Measurements from ENCODE around the gene GRN.
A peak's percentile ranks its signal among the peaks of the same experiment; 100 is the strongest.
"Not testable (repeated sequence)": the region's sequence is repeated elsewhere in the genome, so short reads cannot be mapped to it uniquely, and the experiment has no call there.

GRN gene

GRCh38 chr17:44362459-44362948 lies 17.4 kb downstream of the GRN start:
- DNase-seq = no peak

GRCh38 chr17:44362949-44363612 lies 18.0 kb downstream of the GRN start:
- DNase-seq = no peak

- peak; percentile 25 for DNase-seq
These were observed 18.6 kb downstream of the GRN start, which contains the start of gene FAM171A2 for GRCh38 chr17:44363613-44364159. TSS of gene FAM171A2 (minus strand) at chr17:44363853. CDS start at chr17:44363714, 139 bp downstream.

DNA sequence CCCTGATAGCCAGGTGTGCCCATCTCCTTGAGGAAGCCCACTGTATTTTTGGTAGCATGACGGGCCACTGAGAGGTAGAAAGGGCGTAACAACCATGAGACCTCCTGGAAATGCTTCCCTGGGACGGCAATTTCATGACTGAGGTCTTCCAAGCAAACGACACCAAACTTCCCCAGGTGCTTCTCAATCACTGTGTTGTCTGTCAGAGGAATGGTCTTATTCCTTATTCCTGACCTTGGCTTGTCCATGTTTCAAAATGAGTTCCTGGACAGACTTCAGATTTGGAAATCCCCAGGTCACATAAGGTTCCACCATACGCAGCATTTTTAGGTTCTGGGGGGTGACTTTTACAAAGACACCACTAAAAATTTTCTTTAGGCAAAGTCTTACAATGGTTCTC lies 19.9 kb downstream of the GRN start:
- not testable (repeated sequence) for DNase-seq

- DNase-seq = no peak
These were observed 22.3 kb downstream of the GRN start for GRCh38 chr17:44367231-44367979.

GRCh38 chr17:44368391-44369243 lies 23.5 kb downstream of the GRN start:
- DNase-seq = not testable (repeated sequence)

GRCh38 chr17:44369414-44370023 lies 24.4 kb downstream of the GRN start:
- DNase-seq = not testable (repeated sequence)

DNA sequence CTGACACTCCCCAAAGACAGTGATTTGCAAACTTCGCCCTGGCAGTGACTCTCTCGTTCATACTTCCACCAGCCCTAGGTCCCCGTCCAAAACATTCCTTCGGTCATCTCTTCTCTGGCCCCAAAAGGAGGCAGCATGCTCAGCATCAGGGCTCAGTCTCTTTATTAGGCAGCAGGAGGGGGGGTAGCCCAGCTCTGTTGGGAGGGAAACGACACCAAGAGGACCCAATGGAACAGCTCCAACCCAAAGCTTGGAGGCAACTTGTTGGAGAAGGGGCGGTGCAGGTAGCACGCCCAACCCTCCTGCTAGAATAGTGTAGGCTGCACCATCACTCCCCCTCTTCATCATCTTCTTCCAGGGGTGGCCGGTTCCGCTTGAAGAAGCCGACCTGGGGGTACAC lies 26.9 kb downstream of the GRN start:
- DNase-seq = no peak

DNA sequence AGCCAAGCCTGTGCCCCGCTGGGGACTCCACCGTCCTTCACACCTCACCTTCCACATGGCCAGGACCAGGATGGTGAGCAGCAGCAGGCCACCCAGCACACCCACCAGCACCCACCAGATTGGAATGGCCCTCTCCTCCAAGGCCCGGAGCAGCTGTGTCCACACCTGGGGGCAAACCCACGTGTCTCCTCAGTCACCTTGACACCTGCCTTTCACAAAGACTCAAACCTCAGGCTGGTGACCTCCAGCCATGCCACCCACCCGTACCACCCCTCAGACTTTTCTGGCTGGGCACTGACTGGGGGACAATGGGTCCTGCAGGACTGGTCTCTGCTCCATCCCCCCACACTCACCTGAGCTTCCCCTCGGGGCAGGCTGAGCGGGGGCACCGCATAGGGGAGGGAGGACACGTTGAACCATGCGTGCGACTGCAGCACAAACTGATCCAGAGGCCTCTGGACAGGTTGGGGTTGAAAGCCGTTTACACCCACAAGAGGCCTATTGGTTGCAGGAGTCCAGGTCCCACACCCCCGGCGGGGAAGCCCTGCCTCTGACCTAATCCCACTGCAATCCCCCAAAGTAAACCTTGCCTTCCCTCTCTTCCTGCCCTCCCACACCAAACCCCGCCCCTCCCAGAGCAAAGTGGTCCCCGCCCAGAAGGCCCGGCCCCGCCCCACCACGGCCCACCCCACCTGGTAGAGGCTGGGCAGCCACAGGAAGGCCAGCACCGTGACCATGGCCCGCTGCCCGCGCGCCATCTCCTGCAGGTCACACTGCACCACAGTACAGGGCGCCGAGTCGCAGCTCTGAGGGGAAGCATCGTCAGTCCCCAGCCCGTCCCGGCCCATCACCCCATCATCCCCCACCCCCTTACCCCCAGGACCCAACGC lies 29.4 kb downstream of the GRN start:
- DNase-seq = no peak

DNA sequence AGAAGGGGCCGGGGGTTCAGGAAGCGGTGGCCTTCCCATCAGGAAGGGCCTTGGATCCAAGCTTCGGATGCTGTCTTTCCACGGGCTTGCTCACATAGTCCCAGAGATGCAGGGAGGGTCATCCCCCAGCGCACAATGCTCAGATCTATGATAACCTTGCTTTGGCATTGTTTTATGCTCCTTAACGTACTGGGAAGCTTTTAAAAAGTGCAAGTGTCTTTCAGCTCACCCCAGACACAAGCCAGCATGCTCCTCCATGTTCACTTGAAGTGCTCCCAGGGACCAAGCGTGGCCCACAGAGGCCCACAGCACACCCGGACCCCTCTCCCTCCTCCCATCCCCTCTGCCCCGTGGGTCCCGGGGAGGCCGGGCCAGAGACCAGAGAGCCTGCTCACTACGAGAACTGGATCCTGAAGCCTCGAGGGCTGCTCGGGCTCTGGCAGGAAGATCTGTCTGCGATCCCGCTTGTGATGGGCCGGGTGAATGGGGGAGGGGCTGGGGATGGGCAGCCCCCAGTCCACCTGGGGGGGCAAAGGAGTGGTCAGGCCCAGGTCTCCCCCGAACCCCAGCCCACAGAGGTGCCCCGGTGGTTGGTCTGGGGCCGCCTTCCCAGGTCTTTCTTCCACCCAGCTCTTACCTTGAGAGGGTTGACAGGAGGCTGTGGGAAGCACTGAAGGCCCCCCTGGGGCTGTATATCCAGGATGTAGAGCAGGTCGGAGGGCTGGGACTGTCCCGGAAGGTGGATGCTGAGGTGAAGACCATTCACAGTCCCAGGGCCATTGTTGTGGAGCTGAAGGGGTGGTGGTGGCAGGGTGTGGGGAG lies 30.3 kb downstream of the GRN start:
- DNase-seq = no peak

DNA sequence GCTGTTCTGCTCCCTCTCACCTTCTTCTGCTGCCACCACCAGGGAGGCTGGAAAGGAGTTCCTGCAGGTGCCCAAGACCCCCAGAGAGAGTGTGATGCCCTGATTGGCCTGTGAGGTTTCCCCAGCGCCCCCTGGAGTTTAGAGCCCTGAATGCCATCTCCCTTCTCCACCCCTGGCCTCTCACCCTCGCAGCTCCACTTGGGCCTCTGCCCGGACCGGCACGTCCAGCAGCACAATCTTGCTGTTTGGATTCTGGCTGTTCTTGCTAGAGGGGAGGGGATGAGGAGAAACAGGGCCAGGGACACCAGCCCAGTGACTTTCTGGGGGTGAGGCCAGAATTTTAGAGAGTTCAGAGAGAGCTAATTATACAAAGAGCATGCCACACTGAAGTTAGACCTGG lies 31.0 kb downstream of the GRN start:
- no peak for DNase-seq

- no peak for DNase-seq
These were observed 31.7 kb downstream of the GRN start for GRCh38 chr17:44376779-44377178.

- DNase-seq = no peak
These were observed 33.1 kb downstream of the GRN start for GRCh38 chr17:44378171-44378705.

DNA sequence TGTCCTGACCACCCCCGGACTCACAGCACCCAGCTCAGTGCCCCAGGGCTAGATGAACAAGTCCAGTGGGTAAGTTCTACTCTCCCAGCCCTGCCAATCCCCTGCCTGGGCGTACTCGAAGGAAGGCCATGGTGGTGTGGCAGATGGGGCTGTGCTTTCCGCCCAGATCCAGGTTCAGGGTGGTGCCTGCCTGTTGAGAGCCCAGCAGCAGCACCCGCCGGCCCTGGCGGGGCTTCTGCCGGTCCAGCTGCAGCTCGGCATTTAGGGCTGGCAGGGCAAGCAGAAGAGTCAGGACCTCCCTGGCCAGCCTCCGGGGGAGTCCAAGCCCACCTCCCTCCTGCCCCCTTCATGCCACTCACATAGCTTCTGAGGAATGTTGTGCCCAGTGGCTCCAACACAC lies 34.8 kb downstream of the GRN start:
- no peak for DNase-seq

GRCh38 chr17:44380767-44381166 lies 35.7 kb downstream of the GRN start:
- DNase-seq = no peak

DNA sequence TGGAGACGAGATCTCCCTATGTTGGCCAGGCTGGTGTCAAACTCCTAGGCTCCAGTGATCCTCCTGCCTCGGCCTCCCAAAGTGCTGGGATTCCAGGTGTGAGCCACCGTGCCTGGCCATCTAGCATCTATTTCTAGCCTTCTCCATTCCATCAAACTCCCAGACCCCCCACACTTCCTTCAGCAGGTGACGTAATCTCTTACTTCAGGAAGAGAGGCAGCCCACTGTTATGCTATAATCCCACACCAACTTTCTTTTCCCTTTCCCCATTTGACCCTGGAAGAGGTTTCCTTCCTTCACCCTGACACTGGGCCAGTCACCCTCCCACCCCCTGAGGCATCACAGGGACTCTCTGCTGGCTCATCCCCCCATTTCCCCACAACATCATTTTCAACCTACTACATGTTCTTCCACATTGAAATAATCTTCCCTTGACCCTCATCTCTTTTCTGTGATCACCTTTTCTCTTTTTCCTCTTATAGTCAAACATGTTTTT lies 36.8 kb downstream of the GRN start:
- DNase-seq = no peak

DNA sequence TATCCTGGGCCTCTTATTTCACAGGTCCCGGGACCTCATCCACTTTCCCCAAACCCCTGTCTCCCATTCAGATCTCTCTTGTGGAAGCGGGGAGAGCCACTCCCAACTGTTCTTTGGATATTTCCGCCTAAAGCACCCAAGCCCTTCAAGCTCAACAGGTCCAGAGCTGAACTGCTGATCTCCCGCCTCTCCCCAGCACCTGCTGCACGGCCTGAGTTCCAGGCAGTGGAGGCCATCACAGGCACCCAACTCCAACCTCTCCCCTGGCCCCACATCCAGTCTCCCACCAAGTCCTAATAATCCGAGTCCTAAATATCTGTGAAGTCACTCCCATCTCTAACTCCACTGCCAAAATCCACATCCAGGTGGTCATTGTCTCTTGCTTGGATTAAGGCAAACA lies 37.8 kb downstream of the GRN start:
- no peak for DNase-seq

- no peak for DNase-seq
These were observed 38.3 kb downstream of the GRN start for GRCh38 chr17:44383363-44383762.

DNA sequence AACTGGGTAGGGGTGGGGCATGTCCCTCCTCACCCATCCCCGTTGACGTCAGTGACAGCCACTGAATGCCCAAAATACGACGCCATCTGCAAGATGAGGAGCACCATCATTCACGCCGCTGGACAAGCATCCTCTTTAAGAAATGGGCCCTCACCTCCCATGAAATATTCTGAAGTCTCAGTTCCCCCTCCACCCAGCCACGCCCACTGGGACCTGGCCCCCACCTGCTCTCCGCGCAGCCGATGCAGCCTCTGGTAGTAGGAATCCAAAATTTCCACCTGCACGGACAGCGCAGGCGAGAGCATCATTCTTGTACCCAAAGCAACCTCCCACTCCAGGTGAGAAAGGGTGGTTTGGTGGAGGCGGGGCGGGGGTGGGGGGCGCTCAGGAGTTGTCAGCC lies 38.8 kb downstream of the GRN start:
- DNase-seq = no peak

- no peak for DNase-seq
These were observed 39.2 kb downstream of the GRN start for GRCh38 chr17:44384281-44384822.
